Bronchial epithelial cell (primary cell): ENCODE measurements around the gene TICAM2. TPM values are rescaled to one million over a fixed set of nuclear protein-coding genes. Genes with fewer than 3 reads are reported as not detected.

ENCODE experiments used
- DNase-seq: peaks from one replicate; pipeline ENCODE4 v3.0.0-alpha.2; 2010; ENCODE audit warnings: low read depth
- FAIRE-seq: peaks from 2 replicates; lab custom pipeline; 2011; peaks lifted over from hg19 to GRCh38; lab: Jason Lieb, UNC
- H3K27me3 ChIP-seq: 2 replicates; pipeline ENCODE4 v1.5.1; 2011; ENCODE audit warnings: low read length; ENCODE audit not compliant: control insufficient read depth, insufficient read depth
- H3K36me3 ChIP-seq: 2 replicates; pipeline ENCODE4 v1.5.1; 2011; ENCODE audit warnings: low read length; ENCODE audit not compliant: control insufficient read depth, insufficient read depth
- H3K4me3 ChIP-seq: 2 replicates; pipeline ENCODE4 v1.5.1; 2011; ENCODE audit warnings: mild to moderate bottlenecking, low read depth, low read length, control low read depth
- total RNA-seq: library from RNA; depleted of rRNA; stranded (reverse); fragments of >200 nt; gene quantifications from 2 replicates; pipeline ENCODE4 v1.2.1, GENCODE V29; 2014
- TF ChIP-seq, protein P1 (sequence below): IDR thresholded peaks from 2 replicates; pipeline ENCODE4 v1.5.1; 2011; ENCODE audit warnings: mild to moderate bottlenecking, moderate library complexity, low read length, control low read depth, inconsistent platforms; ENCODE audit not compliant: insufficient read depth, severe bottlenecking

Gene TICAM2
- total RNA-seq, 1 donor from 2014 or later = 0.26 TPM

DNA sequence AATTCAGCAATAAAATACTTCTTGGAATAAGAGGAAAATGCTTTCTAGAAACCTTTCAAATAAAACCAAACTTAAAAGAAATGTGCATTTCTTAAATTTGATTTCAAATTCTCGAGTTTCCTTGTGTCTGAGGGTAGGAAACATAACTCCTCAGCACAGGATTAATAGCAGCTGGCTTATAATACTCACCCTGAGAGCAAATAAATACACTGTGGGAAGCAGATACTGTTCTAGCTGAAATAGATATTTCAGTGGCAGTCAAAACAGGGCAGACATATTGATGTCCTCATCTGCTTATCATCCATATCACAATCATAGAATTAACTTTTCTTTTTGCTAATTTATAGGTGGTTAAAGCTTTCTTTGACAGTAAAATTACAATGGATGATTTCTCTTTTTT is 33.6 kb downstream of the TICAM2 start:
- TF ChIP-seq, protein P1, sequence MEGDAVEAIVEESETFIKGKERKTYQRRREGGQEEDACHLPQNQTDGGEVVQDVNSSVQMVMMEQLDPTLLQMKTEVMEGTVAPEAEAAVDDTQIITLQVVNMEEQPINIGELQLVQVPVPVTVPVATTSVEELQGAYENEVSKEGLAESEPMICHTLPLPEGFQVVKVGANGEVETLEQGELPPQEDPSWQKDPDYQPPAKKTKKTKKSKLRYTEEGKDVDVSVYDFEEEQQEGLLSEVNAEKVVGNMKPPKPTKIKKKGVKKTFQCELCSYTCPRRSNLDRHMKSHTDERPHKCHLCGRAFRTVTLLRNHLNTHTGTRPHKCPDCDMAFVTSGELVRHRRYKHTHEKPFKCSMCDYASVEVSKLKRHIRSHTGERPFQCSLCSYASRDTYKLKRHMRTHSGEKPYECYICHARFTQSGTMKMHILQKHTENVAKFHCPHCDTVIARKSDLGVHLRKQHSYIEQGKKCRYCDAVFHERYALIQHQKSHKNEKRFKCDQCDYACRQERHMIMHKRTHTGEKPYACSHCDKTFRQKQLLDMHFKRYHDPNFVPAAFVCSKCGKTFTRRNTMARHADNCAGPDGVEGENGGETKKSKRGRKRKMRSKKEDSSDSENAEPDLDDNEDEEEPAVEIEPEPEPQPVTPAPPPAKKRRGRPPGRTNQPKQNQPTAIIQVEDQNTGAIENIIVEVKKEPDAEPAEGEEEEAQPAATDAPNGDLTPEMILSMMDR = no peak
- no peak for FAIRE-seq
- no peak for DNase-seq
- Histone ChIP-seq H3K27me3 (no peaks in the 10 kb centered on the region), H3K4me3 (no peak overlapping the region), H3K36me3 (no peaks in the 10 kb centered on the region)

DNA sequence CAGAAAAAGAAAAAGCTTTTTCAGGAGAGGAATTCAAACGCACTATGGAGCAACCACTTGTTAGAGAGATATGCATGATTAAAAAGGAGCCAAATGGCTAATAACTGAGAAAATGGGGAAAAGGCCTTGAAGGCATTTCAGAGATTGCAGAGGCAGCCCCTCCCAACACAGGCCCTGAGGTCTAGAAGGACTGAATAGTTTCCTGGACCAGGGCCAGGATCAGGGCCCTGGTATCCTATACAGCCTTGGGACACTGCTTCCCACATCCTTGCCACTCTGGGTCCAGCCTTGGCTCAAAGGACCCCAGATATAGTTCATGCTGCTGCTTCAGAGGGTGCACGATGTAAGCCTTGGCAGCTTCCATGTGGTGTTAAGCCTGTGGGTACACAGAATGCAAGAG is 37.0 kb downstream of the TICAM2 start:
- TF ChIP-seq, protein P1 = no peak
- FAIRE-seq = no peak
- no peak for DNase-seq
- Histone ChIP-seq H3K4me3 (no peak overlapping the region), H3K36me3 (no peaks in the 10 kb centered on the region), H3K27me3 (no peaks in the 10 kb centered on the region)

DNA sequence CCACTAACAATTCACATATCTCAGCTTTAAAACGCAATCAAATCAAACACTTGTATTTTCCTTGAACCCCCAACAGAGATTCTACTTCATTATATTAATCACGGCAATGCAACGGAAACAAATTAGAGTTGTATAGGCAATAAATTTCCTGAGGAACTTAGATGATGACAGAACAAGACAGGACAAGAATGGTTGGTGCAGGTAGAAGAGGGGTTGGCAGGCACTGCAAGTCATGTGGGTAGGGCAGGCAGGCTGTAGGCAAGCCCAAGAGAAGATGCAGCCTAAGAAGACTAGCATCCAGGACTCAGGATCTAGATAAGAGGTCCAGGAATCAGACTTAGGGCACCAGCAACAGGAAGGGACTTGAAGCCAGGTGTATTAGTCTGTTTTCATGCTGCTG is 41.1 kb downstream of the TICAM2 start:
- no peak overlapping the region for H3K4me3 ChIP-seq
- TF ChIP-seq, protein P1 = no peak
- no peak for FAIRE-seq
- peak; percentile 25 for DNase-seq
- no peaks in the 10 kb centered on the region for H3K36me3 ChIP-seq
- no peaks in the 10 kb centered on the region for H3K27me3 ChIP-seq

DNA sequence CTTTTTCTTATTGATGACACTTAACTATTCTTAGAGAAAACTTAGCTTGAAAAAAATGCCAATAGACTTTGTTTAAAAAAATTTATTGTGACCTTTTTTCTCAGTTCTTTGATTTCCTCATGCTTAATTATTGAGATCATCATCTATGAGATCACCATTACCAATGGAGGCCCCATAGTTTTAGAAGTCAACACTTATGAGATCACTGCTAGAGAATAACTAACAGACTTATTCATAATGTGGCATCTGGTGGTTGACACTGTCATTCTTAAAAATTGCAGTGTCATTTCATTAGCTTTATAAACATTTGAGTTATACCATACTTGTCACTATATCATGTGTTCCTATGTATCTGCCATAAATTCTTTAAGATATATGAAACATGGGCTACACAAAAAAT is 42.8 kb downstream of the TICAM2 start:
- no peak overlapping the region for H3K4me3 ChIP-seq
- FAIRE-seq = no peak
- peak; percentile 73 for DNase-seq
- TF ChIP-seq, protein P1 = no peak
- no peaks in the 10 kb centered on the region for H3K27me3 ChIP-seq
- no peaks in the 10 kb centered on the region for H3K36me3 ChIP-seq

DNA sequence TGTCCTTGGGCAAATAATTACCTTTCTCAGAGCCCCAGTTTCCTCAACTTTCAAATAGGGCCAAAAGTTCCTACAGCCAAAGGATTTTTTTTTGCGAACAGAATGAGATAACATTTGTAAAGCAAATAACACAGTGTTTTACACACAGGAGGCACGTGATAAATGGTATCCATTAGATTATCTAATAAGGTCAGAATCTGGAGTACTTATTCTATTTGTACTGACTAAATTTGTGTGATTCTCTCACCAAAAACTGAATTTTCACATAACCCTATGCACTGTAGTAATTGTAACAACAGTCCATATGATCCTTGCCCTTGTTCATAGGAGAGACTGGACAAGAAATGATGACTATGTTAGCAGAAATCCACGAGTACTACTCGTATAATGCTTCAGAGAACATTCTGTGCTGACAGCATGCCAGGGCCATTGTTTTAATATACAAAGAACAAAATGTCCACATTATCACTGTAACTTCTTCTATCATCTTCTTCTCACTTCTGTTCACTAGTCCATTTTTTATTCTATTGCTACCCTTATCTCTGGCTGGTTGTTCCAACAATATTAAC is 43.8 kb downstream of the TICAM2 start:
- DNase-seq = peak; percentile 20

More for the DNA sequence above, 43.8 kb downstream of the TICAM2 start:
- no peaks in the 10 kb centered on the region for H3K36me3 ChIP-seq
- no peak for FAIRE-seq
- no peak overlapping the region for H3K4me3 ChIP-seq
- TF ChIP-seq, protein P1 = no peak
- no peaks in the 10 kb centered on the region for H3K27me3 ChIP-seq
